Effector CD8-positive, alpha-beta T cell (primary cell): ENCODE results near the gene SLC2A4.

Source experiments
- DNase-seq: peaks from one replicate; lab custom pipeline; 2025; lab: John Stamatoyannopoulos, UW

The SLC2A4 gene

GRCh38 chr17:7246779-7247178 lies 34.7 kb upstream of the SLC2A4 start:
- no peak for DNase-seq

DNA sequence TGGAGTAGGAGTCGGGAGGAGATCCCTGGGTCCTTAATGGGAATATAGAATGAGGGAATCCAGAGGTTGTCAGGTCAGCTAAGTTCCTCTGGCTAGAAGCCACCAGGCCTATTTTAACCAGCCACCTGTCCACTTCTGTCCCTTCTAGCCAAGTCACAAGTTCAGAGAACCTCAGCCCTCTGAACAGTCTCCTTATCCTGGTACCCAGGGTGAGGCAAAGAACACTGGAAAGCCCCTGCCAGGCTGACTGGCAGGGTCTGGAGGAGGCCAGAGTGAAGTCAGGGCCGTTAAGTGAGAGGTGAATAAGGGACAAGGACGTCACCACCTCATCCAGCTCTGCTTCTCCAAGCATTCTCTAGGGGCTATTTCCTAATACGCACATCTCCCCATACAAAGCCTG lies 32.7 kb upstream of the SLC2A4 start:
- DNase-seq: no peak

- no peak for DNase-seq
Measured at GRCh38 chr17:7249214-7249613, 32.3 kb upstream of the SLC2A4 start.

GRCh38 chr17:7249830-7250229 lies 31.7 kb upstream of the SLC2A4 start:
- DNase-seq: no peak

DNA sequence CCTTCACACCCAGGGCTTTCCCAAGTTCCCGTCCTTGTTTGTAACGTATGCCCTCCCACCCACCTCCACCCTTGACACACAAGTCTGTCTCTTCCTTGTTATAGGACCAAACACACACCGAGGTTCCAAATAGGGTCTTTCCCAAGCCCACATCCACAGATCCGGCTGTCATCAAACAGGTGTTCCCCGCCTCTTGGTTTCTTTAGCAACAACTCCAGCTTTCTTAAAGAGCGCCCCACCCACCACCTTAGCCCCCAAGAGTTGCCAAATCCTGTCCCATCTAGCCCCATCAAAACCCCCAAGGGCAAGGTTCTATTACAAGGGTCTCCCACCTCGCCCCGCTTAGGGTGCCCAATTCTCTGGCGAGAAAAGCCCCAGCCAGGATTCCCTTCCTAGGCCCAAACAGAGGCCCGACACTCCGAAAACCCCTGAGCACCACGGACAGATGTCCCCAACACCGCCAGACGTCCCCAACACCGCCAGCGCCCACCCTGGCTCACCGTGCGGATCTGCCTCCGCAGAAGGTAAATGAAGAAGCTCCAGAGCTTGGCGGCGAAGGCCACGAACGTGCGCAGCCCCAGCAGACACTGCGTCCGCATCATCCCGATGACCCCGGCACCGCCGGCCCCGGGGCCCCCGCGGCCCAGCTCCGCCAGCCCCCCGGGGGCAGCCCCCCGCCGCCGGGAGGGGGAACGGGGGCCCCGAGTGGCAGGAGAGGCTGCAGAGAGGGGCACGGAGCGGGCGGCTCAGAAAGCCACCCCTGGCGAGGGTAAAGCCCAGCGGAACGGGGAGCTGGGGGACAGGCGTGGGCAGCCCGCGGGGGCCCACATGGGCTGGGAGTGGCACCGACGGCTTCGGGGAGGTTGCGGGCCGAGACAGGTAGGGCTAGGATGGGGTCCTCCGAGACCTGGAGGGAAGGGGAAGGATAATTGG lies 30.6 kb upstream of the SLC2A4 start:
- DNase-seq: no peak

DNA sequence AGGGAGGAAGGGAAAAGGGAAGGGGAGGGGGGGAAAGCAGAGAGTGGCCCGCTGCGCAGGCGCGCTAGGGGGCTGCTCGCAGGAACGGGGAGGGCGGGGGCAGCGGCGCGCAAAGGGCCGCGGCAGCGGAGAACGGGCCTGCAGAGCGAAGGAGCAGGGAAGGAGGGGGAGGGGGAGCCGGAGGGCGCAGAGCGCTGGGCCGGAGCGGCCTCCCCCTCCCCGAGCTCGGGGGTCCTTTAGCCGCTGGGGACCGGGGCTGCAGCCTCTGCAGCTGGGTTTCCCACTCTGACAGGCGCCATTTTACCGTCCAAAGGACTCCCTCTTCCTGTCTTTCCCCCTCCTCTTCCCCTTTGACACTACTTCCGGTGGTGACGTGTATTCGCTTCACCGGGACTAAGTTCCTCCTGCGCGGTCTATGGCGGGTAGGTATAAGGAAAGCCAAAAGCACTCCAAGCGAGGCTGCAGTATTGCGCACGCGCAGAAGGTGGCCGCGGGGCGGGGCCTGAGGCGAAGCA lies 29.8 kb upstream of the SLC2A4 start, which contains the start of gene CTDNEP1:
TSS of gene CTDNEP1 (minus strand) at position 74 of the 515 bp plus-strand sequence. CDS start 438 bp downstream, outside the sequence.
- DNase-seq: peak; percentile 99

GRCh38 chr17:7252176-7253043 lies 29.1 kb upstream of the SLC2A4 start, which contains the start of gene ELP5:
Gene ELP5, plus strand, starts transcription at chr17:7252215. Its CDS starts 336 bp downstream, at chr17:7252551.
- peak; percentile 79 for DNase-seq

DNA sequence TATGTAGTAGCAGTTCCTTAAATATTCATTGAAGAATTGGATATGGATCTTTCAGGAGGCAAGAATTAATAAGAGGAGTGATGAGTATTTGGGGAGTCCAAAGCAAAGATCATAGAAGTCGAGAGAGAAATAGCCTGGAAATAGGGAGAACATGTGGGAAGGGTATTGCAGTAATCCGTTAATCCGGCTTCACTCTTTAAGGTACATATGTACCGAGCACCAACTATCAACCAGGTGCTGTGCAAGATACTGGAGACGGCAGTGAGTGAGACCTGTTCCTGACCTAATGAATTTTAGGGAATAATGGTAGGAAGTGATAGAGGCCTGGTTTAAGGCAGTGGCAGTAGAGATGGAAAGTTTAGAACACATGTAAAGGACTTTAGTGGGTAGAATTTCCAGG lies 28.4 kb upstream of the SLC2A4 start:
- no peak for DNase-seq

DNA sequence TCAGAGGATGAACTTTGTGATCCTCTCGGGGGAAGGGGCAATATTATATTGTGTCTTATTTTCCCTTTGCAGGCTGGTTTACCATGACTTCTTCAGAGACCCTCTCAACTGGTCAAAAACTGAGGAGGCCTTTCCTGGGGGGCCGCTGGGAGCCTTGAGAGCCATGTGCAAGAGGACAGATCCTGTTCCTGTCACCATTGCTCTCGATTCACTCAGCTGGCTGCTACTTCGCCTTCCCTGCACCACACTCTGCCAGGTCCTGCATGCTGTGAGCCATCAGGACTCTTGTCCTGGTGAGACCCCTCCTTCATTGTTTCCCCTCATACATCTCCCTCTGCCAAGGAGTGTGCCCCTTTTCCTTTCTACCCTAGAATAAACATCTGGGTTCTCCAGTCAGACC lies 27.0 kb upstream of the SLC2A4 start:
- no peak for DNase-seq

DNA sequence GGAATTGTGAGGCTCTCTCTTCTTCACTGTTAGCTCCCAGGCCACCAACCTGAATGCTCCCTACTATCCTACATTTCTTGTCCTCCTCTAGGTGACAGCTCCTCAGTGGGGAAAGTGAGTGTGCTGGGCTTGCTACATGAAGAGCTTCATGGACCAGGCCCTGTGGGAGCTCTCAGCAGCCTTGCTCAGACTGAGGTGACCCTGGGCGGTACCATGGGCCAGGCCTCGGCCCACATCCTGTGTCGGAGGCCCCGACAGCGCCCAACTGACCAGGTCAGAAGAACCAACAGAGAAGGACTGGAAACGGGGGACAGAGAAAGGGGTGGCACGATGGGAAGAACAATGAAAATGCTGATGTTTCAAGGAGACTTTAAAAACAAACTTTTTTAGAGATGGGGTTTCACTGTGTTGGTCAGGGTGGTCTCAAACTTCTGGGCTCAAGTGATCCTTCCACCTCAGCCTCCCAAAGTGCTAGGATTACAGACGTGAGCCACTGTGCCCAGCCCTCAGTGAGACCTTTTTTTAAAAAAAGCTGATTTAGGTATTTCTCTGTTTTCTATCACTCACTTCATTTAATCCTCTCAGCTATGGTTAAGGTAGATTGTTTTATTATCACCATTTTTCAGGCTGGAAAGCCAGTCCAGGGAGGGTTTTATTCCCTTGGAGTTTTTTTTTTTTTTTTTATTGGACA lies 24.6 kb upstream of the SLC2A4 start:
- no peak for DNase-seq

DNA sequence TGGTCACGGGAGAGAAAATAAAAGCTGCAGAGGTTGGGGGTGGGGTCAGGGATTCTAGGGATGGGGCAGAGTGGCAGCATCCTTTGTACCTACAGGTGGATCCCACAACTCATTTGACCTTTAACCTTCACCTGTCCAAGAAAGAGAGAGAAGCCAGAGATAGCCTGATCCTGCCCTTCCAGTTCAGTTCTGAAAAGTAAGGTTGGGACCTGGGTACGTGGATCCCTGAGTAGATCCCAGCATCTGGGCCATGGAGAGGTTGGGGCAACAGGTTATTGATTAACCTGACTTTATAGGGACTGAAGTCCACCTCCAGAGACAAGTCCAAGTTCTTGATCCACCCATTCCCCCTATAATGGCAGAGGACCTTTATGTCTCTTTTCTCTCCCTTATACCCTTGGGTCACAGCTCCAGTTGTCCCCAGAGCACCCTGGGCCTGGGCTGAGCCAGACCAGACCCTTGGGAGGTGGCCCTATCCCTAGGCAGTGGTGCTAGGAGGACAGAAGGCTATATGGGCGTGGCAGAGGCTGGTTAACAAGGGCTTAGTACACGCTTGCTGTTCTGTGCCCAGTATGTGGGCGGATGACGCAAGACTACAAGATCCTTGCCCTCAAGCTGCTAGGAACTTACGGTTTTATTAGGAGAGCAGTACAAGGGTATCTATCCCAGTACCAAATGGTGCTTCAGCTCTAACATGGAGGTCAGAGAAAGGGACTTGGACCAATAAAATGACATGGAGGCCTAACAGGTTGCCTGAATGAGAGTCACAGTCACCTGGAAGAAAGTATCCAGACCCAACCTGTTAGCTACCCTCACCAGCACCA lies 22.6 kb upstream of the SLC2A4 start:
- DNase-seq: no peak

DNA sequence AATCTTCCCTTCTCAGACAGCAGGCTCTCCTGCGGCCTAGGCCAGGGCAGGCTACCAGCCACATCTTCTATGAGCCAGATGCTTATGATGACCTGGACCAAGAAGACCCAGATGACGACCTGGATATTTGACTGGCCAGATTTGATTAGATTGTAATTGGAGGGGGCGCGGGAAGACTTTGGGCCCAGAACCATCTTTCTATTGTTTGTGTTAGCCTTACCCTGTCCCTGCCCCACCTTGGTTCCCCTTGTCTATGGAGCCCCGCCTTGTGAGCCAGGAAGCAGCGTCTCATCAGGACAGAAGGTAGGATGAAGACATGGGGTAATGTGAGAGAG lies 22.0 kb upstream of the SLC2A4 start:
- no peak for DNase-seq

- no peak for DNase-seq
Measured at GRCh38 chr17:7260151-7260550, 21.4 kb upstream of the SLC2A4 start.

GRCh38 chr17:7260651-7261378 lies 20.7 kb upstream of the SLC2A4 start:
- peak; percentile 33 for DNase-seq

GRCh38 chr17:7261379-7262191 lies 19.9 kb upstream of the SLC2A4 start:
- DNase-seq: no peak

DNA sequence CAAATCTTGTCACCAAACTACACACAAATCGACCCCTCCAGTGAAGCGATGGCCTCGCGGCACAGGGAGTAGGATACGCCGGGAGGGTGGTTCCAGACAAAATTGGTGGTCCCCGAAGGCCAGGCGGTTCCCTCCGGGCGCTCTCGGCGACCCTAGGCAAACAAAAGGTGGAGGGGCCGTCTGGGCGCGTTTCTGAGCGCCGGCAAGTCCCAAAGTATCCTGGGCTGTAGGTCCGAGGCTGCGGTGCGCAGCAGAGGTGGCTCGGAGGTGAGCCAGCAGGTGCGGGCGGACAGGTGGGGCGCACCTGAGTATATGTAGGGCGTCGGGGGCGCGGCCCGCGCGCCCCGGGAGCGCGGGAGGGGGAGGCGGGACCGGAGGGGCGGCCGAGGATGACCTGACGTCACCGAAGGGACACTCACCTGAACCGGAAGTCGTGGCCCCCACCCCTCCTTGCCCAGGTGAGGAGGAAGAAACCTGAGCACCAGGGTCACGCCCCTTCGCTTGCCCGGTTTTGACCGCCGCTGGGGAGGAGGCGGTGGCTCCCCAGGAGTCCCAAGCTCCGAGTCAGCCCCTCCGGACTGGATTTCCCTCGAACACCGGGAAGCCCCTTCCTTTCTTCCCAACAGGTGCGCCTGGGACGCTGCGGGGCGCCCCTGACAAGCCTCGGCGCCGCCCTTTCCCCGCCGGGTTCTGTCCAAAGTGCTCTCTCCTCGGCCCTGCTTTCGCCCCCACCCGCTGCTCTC lies 19.2 kb upstream of the SLC2A4 start, which contains the start of gene CLDN7:
TSS of gene CLDN7 (minus strand) at position 287 of the 743 bp plus-strand sequence. CDS start 435 bp downstream, outside the sequence.
- DNase-seq: no peak

GRCh38 chr17:7262935-7263800 lies 18.4 kb upstream of the SLC2A4 start:
- DNase-seq: no peak

GRCh38 chr17:7263801-7264078 lies 17.8 kb upstream of the SLC2A4 start:
- DNase-seq: no peak
